ENCODE results near the gene PRICKLE2. TPM values are rescaled to one million over a fixed set of nuclear protein-coding genes. Genes with fewer than 3 reads are reported as not detected.

Gene PRICKLE2
- polyA plus RNA-seq, 3 donors: not detected

DNA sequence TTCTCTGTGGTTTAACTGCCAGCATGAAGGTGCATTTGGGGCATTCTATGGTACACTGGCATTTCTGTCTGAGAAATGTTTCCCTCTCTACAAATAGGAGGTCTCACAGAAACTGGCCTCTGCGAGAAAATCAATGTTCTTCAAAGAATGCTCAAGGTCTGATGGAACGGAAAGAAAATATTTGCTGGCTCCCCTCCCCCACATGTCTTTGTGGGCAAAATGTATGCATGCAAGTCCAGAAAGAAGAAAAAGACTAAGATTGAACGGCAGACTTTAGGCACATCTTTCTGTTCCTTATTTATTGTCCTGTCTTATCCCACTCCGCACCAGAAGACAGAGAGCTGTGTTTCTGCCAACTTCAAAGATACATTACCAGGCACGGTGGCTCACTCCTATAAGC lies 118.1 kb downstream of the PRICKLE2 start:
- Histone ChIP-seq H3K36me3 (replicated peaks in 1 of 2; ENCODE audit: control insufficient read depth in 1 of 2, insufficient read depth in 2 of 2, low read length in 2 of 2) (no peaks in the 10 kb centered on the region), H2AFZ (ENCODE audit: insufficient read depth, low read depth, low read length, poor library complexity, severe bottlenecking) (no peak overlapping the region), H3K4me1 (ENCODE audit: control insufficient read depth in 1 of 2, insufficient read depth in 2 of 2, low read length in 2 of 2) (no peaks in the 10 kb centered on the region), H3K4me3 (replicated peaks in 1 of 3; ENCODE audit: low read depth in 2 of 3, low read length in 3 of 3) (no peak overlapping the region), H3K27me3 (ENCODE audit: control insufficient read depth in 2 of 2, insufficient read depth in 2 of 2, low read length in 2 of 2) (no peaks in the 10 kb centered on the region), H3K9ac (ENCODE audit: insufficient read depth, low read length, poor library complexity, severe bottlenecking) (no peak overlapping the region), H3K4me2 (replicated peaks; ENCODE audit: extremely low read depth, low read length, poor library complexity, severe bottlenecking) (no peak overlapping the region), H4K20me1 (ENCODE audit: insufficient read depth, low read length) (no peaks in the 10 kb centered on the region), H3K79me2 (ENCODE audit: insufficient read depth, low read length) (no peaks in the 10 kb centered on the region), H3K27ac (ENCODE audit: low read depth in 1 of 2, low read length in 2 of 2) (no peak overlapping the region), H3K9me3 (replicated peaks in 1 of 2; ENCODE audit: control insufficient read depth in 1 of 2, insufficient read depth in 1 of 2, low read length in 2 of 2) (no peaks in the 10 kb centered on the region)
- H3K27ac Mint-ChIP-seq: no peak overlapping the region
- no CpG with 5 or more reads among the region's 5 CpGs for WGBS (ENCODE audit: insufficient coverage)
- no peaks in the 10 kb centered on the region for H3K36me3 Mint-ChIP-seq
- peaks cover 0 to 8% (median 0%) of the 10 kb centered on the region in 7 donors for H3K9me3 Mint-ChIP-seq
- no peaks in the 10 kb centered on the region for H3K4me1 Mint-ChIP-seq
- peaks cover 0 to 6% (median 0%) of the 10 kb centered on the region in 3 donors for H3K27me3 Mint-ChIP-seq (ENCODE audit: low read depth in 3 of 3)
- DNase-seq: no peak
- intact Hi-C loops (cut with micrococcal nuclease): no loop called here
- no peak for TF ChIP-seq CTCF (IDR thresholded peaks at IDR 0.05)
- H3K4me3 Mint-ChIP-seq: no peak overlapping the region

GRCh38 chr3:64105816-64106215 lies 119.5 kb downstream of the PRICKLE2 start:
- intact Hi-C loops (cut with micrococcal nuclease): no loop called here
- no peaks in the 10 kb centered on the region for H4K20me1 ChIP-seq (ENCODE audit: insufficient read depth, low read length)
- no peak overlapping the region for H3K4me3 ChIP-seq (replicated peaks in 1 of 3; ENCODE audit: low read depth in 2 of 3, low read length in 3 of 3)
- Mint-ChIP-seq H3K9me3 (peaks cover 0 to 8% (median 0%) of the 10 kb centered on the region in 7 donors), H3K27ac (no peak overlapping the region), H3K4me3 (no peak overlapping the region), H3K36me3 (no peaks in the 10 kb centered on the region), H3K4me1 (no peaks in the 10 kb centered on the region), H3K27me3 (ENCODE audit: low read depth in 3 of 3) (peaks cover 0 to 6% (median 0%) of the 10 kb centered on the region in 3 donors)
- no peaks in the 10 kb centered on the region for H3K27me3 ChIP-seq (ENCODE audit: control insufficient read depth in 2 of 2, insufficient read depth in 2 of 2, low read length in 2 of 2)
- H3K9me3 ChIP-seq (replicated peaks in 1 of 2; ENCODE audit: control insufficient read depth in 1 of 2, insufficient read depth in 1 of 2, low read length in 2 of 2): no peaks in the 10 kb centered on the region
- no peak for TF ChIP-seq CTCF (IDR thresholded peaks at IDR 0.05)
- H3K4me1 ChIP-seq (ENCODE audit: control insufficient read depth in 1 of 2, insufficient read depth in 2 of 2, low read length in 2 of 2): no peaks in the 10 kb centered on the region
- H3K27ac ChIP-seq (ENCODE audit: low read depth in 1 of 2, low read length in 2 of 2): no peak overlapping the region
- H3K9ac ChIP-seq (ENCODE audit: insufficient read depth, low read length, poor library complexity, severe bottlenecking): no peak overlapping the region
- H3K4me2 ChIP-seq (replicated peaks; ENCODE audit: extremely low read depth, low read length, poor library complexity, severe bottlenecking): no peak overlapping the region
- H3K79me2 ChIP-seq (ENCODE audit: insufficient read depth, low read length): no peaks in the 10 kb centered on the region
- no peak overlapping the region for H2AFZ ChIP-seq (ENCODE audit: insufficient read depth, low read depth, low read length, poor library complexity, severe bottlenecking)
- DNase-seq: no peak
- no peaks in the 10 kb centered on the region for H3K36me3 ChIP-seq (replicated peaks in 1 of 2; ENCODE audit: control insufficient read depth in 1 of 2, insufficient read depth in 2 of 2, low read length in 2 of 2)

Measured in CD14-positive monocyte (primary cell).